SK-N-SH treated with all-trans-retinoic acid at 6 μM for 48 hours (cell line): Measurements from ENCODE around the gene ADAMTS17.
A peak's percentile ranks its signal among the peaks of the same experiment; 100 is the strongest.

Experiments used
- ATAC-seq: fragments of 200-7000 bp; cut with Tn5 transposase; 3 replicates; pipeline ENCODE4 v1.9.1; 2020; ENCODE audit warnings: mild to moderate bottlenecking, moderate library complexity
- ARNTL ChIP-seq: fragments of 450-650 bp; formaldehyde crosslinking; IDR thresholded peaks from 2 replicates; pipeline ENCODE4 v1.5.0; 2020; ENCODE audit warnings: low read depth, mild to moderate bottlenecking, moderate library complexity, borderline replicate concordance
- BACH2 ChIP-seq: fragments of 250-450 bp; sonication (Bioruptor Pico); IDR thresholded peaks from 2 replicates; pipeline ENCODE4 v1.9.0; 2021; ENCODE audit warnings: mild to moderate bottlenecking, borderline replicate concordance
- CSDC2 ChIP-seq: fragments of 250-450 bp; sonication (Bioruptor Pico); IDR thresholded peaks from 2 replicates; pipeline ENCODE4 v1.5.0; 2020; ENCODE audit warnings: mild to moderate bottlenecking, moderate library complexity
- ESRRG ChIP-seq: fragments of 250-450 bp; sonication (Bioruptor Pico); IDR thresholded peaks from 2 replicates; pipeline ENCODE4 v1.6.1; 2021; ENCODE audit warnings: mild to moderate bottlenecking
- GLIS3 ChIP-seq: fragments of 250-450 bp; sonication (Bioruptor Pico); IDR thresholded peaks from 2 replicates; pipeline ENCODE4 v1.5.0; 2020; ENCODE audit warnings: mild to moderate bottlenecking, moderate library complexity
- ISL1 ChIP-seq: fragments of 250-450 bp; sonication (Bioruptor Pico); IDR thresholded peaks from 2 replicates; pipeline ENCODE4 v2.1.2; 2022; ENCODE audit warnings: mild to moderate bottlenecking, moderate library complexity
- OSR1 ChIP-seq: fragments of 250-450 bp; sonication (Bioruptor Pico); IDR thresholded peaks from 2 replicates; pipeline ENCODE4 v1.8.0; 2022; ENCODE audit warnings: moderate library complexity, mild to moderate bottlenecking, inconsistent platforms
- PPARA ChIP-seq: fragments of 250-450 bp; sonication (Bioruptor Pico); IDR thresholded peaks from 2 replicates; pipeline ENCODE4 v1.5.0; 2020; ENCODE audit warnings: mild to moderate bottlenecking, borderline replicate concordance
- RARB ChIP-seq: fragments of 250-450 bp; sonication (Bioruptor Pico); IDR thresholded peaks from 2 replicates; pipeline ENCODE4 v1.8.0; 2021; ENCODE audit warnings: mild to moderate bottlenecking, moderate library complexity
- SNAI2 ChIP-seq: fragments of 250-450 bp; sonication (Bioruptor Pico); IDR thresholded peaks from 2 replicates; pipeline ENCODE4 v1.5.0; 2020; ENCODE audit warnings: mild to moderate bottlenecking, moderate library complexity
- TCF4 ChIP-seq: fragments of 250-450 bp; sonication (Bioruptor Pico); IDR thresholded peaks from 2 replicates; pipeline ENCODE4 v1.8.0; 2021; ENCODE audit warnings: mild to moderate bottlenecking, moderate library complexity, borderline replicate concordance
- TOX ChIP-seq: fragments of 250-450 bp; sonication (Bioruptor Pico); IDR thresholded peaks from 2 replicates; pipeline ENCODE4 v1.8.0; 2021; ENCODE audit warnings: mild to moderate bottlenecking, moderate library complexity, borderline replicate concordance
- ZC3H10 ChIP-seq: fragments of 250-450 bp; sonication (Bioruptor Pico); IDR thresholded peaks from 2 replicates; pipeline ENCODE4 v1.5.1; 2021; ENCODE audit warnings: mild to moderate bottlenecking, moderate library complexity
- ZFP3 ChIP-seq: fragments of 250-450 bp; sonication (Bioruptor Pico); IDR thresholded peaks from 2 replicates; pipeline ENCODE4 v1.5.0; 2020; ENCODE audit warnings: mild to moderate bottlenecking, moderate library complexity
- ZFP30 ChIP-seq: fragments of 450-650 bp; formaldehyde crosslinking; IDR thresholded peaks from 2 replicates; pipeline ENCODE4 v1.5.0; 2022; ENCODE audit warnings: mild to moderate bottlenecking, moderate library complexity
- ZNF565 ChIP-seq: fragments of 450-650 bp; formaldehyde crosslinking; conservative IDR thresholded peaks from 2 replicates; pipeline ENCODE4 v1.5.0; 2020; ENCODE audit warnings: low read depth, mild to moderate bottlenecking, moderate library complexity
- ZNF70 ChIP-seq: fragments of 450-650 bp; formaldehyde crosslinking; IDR thresholded peaks from 2 replicates; pipeline ENCODE4 v1.5.0; 2020; ENCODE audit warnings: mild to moderate bottlenecking, moderate library complexity
- ZNF8 ChIP-seq: fragments of 450-650 bp; formaldehyde crosslinking; IDR thresholded peaks from 2 replicates; pipeline ENCODE4 v1.5.0; 2020; ENCODE audit warnings: mild to moderate bottlenecking, moderate library complexity
- TF ChIP-seq, protein P1 (sequence below): fragments of 250-450 bp; sonication (Bioruptor Pico); IDR thresholded peaks from 2 replicates; pipeline ENCODE4 v1.5.0; 2020; ENCODE audit warnings: mild to moderate bottlenecking, moderate library complexity
- TF ChIP-seq, protein P2 (sequence below): fragments of 250-450 bp; sonication (Bioruptor Pico); IDR thresholded peaks from 2 replicates; pipeline ENCODE4 v1.8.0; 2020; ENCODE audit warnings: mild to moderate bottlenecking, moderate library complexity, borderline replicate concordance
- TF ChIP-seq, protein P3 (sequence below): fragments of 250-450 bp; sonication (Bioruptor Pico); IDR thresholded peaks from 2 replicates; pipeline ENCODE4 v1.8.0; 2021; ENCODE audit warnings: low read depth, mild to moderate bottlenecking, moderate library complexity, borderline replicate concordance
- TF ChIP-seq, protein P4 (sequence below): fragments of 250-450 bp; sonication (Bioruptor Pico); IDR thresholded peaks from 2 replicates; pipeline ENCODE4 v1.5.1; 2021; ENCODE audit warnings: mild to moderate bottlenecking, moderate library complexity
- TF ChIP-seq, protein P5 (sequence below): fragments of 250-450 bp; sonication (Bioruptor Pico); IDR thresholded peaks from 2 replicates; pipeline ENCODE4 v1.5.1; 2020; ENCODE audit warnings: low read depth, mild to moderate bottlenecking, moderate library complexity

The ADAMTS17 gene

DNA sequence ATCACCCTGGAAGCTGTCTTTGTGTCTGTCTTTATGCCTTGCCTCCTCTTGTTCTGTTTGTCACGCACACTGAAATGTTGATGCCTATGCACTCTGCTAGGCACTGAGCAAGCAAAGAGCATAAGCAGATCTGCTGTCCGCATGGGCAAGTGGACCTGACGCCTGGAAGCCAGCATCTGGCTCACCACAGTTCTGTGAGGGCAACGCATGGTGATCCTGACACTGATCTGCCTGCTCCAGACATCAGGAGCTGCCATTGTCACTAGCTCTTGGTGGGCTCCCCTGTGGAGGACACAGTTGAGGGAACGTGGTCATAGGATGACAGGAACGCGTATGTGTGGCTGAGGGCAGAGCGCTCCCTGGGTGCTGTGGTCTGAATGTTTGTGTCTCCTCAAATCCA, 234.6 kb downstream of the ADAMTS17 start:
- TF ChIP-seq, protein P1, sequence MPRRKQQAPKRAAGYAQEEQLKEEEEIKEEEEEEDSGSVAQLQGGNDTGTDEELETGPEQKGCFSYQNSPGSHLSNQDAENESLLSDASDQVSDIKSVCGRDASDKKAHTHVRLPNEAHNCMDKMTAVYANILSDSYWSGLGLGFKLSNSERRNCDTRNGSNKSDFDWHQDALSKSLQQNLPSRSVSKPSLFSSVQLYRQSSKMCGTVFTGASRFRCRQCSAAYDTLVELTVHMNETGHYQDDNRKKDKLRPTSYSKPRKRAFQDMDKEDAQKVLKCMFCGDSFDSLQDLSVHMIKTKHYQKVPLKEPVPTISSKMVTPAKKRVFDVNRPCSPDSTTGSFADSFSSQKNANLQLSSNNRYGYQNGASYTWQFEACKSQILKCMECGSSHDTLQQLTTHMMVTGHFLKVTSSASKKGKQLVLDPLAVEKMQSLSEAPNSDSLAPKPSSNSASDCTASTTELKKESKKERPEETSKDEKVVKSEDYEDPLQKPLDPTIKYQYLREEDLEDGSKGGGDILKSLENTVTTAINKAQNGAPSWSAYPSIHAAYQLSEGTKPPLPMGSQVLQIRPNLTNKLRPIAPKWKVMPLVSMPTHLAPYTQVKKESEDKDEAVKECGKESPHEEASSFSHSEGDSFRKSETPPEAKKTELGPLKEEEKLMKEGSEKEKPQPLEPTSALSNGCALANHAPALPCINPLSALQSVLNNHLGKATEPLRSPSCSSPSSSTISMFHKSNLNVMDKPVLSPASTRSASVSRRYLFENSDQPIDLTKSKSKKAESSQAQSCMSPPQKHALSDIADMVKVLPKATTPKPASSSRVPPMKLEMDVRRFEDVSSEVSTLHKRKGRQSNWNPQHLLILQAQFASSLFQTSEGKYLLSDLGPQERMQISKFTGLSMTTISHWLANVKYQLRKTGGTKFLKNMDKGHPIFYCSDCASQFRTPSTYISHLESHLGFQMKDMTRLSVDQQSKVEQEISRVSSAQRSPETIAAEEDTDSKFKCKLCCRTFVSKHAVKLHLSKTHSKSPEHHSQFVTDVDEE (CRISPR knock-in tag): 0 out of 2 replicates have a peak, but pooled peaks have one; percentile 3
- TF ChIP-seq TCF4 (CRISPR knock-in tag): 0 out of 2 replicates have a peak, but pooled peaks have one; percentile 29
- TF ChIP-seq, protein P2, sequence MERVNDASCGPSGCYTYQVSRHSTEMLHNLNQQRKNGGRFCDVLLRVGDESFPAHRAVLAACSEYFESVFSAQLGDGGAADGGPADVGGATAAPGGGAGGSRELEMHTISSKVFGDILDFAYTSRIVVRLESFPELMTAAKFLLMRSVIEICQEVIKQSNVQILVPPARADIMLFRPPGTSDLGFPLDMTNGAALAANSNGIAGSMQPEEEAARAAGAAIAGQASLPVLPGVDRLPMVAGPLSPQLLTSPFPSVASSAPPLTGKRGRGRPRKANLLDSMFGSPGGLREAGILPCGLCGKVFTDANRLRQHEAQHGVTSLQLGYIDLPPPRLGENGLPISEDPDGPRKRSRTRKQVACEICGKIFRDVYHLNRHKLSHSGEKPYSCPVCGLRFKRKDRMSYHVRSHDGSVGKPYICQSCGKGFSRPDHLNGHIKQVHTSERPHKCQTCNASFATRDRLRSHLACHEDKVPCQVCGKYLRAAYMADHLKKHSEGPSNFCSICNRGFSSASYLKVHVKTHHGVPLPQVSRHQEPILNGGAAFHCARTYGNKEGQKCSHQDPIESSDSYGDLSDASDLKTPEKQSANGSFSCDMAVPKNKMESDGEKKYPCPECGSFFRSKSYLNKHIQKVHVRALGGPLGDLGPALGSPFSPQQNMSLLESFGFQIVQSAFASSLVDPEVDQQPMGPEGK: no peak
- no peak; the same call in 2 of the 3 replicates for ATAC-seq

DNA sequence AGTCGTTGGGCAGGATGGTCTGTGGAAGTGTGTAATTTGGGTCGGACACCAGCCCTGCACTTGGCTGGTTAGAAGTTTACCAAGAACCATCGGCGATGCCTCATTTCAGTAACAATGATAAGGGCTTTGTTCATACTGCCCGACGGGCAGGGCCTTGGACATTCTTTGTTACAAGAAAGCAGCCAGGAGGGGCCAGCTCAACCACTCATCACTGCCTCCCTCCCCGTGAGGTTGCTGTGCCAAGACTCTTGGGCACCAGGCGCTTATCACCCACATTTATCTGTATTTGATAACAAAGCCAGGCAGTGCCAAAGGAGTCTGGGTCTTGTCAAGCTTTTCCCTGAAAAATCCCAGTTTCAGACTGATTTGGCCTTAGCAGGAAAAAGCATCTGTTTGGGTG, 235.0 kb downstream of the ADAMTS17 start:
- TF ChIP-seq TOX (no peak), RARB (CRISPR knock-in tag) (no peak), ISL1 (CRISPR knock-in tag) (peak; percentile 83), ZNF70 (CRISPR knock-in tag) (no peak), ZNF565 (CRISPR knock-in tag) (no peak), TCF4 (CRISPR knock-in tag) (peak; percentile 82), ZFP3 (no peak), ARNTL (CRISPR knock-in tag) (no peak), ZFP30 (CRISPR knock-in tag) (no peak), ZNF8 (CRISPR knock-in tag) (no peak), GLIS3 (CRISPR knock-in tag) (no peak), ESRRG (CRISPR knock-in tag) (no peak), CSDC2 (no peak), BACH2 (CRISPR knock-in tag) (no peak), OSR1 (no peak), PPARA (CRISPR knock-in tag) (no peak), SNAI2 (CRISPR knock-in tag) (no peak), ZC3H10 (CRISPR knock-in tag) (no peak)
- TF ChIP-seq, protein P1 (CRISPR knock-in tag): peak; percentile 78
- TF ChIP-seq, protein P3, sequence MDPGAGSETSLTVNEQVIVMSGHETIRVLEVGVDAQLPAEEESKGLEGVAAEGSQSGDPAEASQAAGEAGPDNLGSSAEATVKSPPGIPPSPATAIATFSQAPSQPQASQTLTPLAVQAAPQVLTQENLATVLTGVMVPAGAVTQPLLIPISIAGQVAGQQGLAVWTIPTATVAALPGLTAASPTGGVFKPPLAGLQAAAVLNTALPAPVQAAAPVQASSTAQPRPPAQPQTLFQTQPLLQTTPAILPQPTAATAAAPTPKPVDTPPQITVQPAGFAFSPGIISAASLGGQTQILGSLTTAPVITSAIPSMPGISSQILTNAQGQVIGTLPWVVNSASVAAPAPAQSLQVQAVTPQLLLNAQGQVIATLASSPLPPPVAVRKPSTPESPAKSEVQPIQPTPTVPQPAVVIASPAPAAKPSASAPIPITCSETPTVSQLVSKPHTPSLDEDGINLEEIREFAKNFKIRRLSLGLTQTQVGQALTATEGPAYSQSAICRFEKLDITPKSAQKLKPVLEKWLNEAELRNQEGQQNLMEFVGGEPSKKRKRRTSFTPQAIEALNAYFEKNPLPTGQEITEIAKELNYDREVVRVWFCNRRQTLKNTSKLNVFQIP (CRISPR knock-in tag): no peak
- TF ChIP-seq, protein P4, sequence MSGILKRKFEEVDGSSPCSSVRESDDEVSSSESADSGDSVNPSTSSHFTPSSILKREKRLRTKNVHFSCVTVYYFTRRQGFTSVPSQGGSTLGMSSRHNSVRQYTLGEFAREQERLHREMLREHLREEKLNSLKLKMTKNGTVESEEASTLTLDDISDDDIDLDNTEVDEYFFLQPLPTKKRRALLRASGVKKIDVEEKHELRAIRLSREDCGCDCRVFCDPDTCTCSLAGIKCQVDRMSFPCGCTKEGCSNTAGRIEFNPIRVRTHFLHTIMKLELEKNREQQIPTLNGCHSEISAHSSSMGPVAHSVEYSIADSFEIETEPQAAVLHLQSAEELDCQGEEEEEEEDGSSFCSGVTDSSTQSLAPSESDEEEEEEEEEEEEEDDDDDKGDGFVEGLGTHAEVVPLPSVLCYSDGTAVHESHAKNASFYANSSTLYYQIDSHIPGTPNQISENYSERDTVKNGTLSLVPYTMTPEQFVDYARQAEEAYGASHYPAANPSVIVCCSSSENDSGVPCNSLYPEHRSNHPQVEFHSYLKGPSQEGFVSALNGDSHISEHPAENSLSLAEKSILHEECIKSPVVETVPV: no peak
- TF ChIP-seq, protein P2: no peak
- TF ChIP-seq, protein P5, sequence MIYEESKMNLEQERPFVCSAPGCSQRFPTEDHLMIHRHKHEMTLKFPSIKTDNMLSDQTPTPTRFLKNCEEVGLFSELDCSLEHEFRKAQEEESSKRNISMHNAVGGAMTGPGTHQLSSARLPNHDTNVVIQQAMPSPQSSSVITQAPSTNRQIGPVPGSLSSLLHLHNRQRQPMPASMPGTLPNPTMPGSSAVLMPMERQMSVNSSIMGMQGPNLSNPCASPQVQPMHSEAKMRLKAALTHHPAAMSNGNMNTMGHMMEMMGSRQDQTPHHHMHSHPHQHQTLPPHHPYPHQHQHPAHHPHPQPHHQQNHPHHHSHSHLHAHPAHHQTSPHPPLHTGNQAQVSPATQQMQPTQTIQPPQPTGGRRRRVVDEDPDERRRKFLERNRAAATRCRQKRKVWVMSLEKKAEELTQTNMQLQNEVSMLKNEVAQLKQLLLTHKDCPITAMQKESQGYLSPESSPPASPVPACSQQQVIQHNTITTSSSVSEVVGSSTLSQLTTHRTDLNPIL: no peak
- peak; percentile 39; the same call in 1 of the 3 replicates for ATAC-seq
